Left kidney (tissue), 2 donors: Measurements from ENCODE around the gene ZNF585A. TPM values are rescaled to one million over a fixed set of nuclear protein-coding genes. Genes with fewer than 3 reads are reported as not detected.

Experiments used
- DNase-seq: peaks from one replicate; pipeline ENCODE4 v3.0.0-alpha.2; 2013
- polyA plus RNA-seq: library from polyadenylated mRNA; unstranded; fragments of 120-200 nt; gene quantifications from one replicate; pipeline ENCODE4 v1.2.1, GENCODE V29; 2013; ENCODE audit not compliant: insufficient read length

Gene ZNF585A
- polyA plus RNA-seq, 1 donor, result 17.6 TPM

DNA sequence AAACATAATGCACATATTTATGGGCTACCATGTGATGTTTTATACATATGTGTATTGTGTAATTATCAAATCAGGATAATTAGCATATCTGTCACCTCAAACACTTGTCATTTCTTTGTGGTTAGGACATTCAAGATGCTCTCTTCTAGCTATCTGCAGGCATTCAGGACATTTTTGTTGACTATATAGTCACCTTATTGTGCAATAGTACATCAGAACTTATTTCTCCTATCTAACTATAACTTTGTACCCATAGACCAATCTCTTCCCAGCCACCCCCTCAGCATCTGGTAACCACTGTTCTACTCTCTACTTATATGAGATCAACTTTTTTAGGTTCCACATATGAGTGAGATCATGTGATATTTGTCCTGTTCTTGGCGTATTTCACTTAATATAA lies 73.9 kb downstream of the ZNF585A start:
- no peak for DNase-seq

DNA sequence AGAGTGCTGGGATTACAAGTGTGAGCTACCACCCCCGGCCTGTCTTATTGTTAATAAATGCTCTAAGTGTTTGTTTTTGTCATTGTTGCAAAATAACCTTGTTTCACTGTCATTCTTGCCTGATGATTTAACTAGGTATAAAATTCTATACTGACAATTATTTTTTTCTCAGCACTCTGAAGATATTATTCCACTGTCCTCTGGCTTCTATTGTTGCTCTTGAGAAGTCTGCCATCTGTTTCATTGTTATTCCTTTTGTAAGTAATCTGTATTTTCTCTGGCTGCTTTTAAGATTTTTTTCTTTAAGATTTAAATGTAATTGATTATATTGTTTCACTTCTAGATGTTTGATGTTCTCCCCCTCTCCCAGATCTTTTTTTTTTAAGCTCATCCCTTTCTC lies 76.6 kb downstream of the ZNF585A start:
- no peak for DNase-seq

Other genes starting within 250 kb of the ZNF585A start
- gene ZNF420, start 94.3 kb downstream of the ZNF585A start, polyA plus RNA-seq, result 22.2 TPM
- gene ZNF585B, start 37.8 kb upstream of the ZNF585A start, polyA plus RNA-seq, result 21.5 TPM
- 15.5 TPM for gene ZNF383, start 45.5 kb upstream of the ZNF585A start, polyA plus RNA-seq
- 11.6 TPM for gene ZNF527, start 198.4 kb upstream of the ZNF585A start, polyA plus RNA-seq